Epithelial cell of esophagus (primary cell): ENCODE results near the gene LINC00237.

ENCODE experiments used
- DNase-seq: peaks from one replicate; pipeline ENCODE4 v3.0.0; 2010; ENCODE audit warnings: low read depth
- H3K4me3 ChIP-seq: 2 replicates; pipeline ENCODE4 v1.5.1; 2011; ENCODE audit warnings: mild to moderate bottlenecking, low read length, control low read depth
- TF ChIP-seq, protein P1 (sequence below): IDR thresholded peaks from 2 replicates; pipeline ENCODE4 v1.5.1; 2011; ENCODE audit warnings: low read depth, mild to moderate bottlenecking, low read length, control low read depth, inconsistent platforms; ENCODE audit not compliant: insufficient read depth; ENCODE audit errors: missing control alignments

LINC00237 gene

DNA sequence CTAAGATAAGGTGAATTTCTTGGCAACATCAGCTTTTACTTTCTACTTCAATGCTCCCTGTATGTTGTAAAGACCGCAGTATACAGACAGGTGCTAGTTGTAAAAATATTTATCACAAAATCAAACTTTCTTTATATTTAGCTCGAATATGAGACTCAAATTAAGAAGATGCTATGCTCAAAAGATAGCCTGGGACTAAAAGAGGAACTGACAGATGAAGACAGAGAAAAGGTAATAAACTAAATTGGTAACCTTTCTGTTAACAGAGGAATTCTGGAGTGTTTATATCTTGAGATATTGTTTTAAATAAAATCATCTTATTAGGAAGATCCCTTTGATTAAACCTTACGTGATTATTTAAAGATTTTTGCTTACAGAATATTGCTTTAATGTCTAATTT is 39.3 kb upstream of the LINC00237 start:
- H3K4me3 ChIP-seq, result no peak overlapping the region
- DNase-seq, result no peak
- TF ChIP-seq, protein P1, sequence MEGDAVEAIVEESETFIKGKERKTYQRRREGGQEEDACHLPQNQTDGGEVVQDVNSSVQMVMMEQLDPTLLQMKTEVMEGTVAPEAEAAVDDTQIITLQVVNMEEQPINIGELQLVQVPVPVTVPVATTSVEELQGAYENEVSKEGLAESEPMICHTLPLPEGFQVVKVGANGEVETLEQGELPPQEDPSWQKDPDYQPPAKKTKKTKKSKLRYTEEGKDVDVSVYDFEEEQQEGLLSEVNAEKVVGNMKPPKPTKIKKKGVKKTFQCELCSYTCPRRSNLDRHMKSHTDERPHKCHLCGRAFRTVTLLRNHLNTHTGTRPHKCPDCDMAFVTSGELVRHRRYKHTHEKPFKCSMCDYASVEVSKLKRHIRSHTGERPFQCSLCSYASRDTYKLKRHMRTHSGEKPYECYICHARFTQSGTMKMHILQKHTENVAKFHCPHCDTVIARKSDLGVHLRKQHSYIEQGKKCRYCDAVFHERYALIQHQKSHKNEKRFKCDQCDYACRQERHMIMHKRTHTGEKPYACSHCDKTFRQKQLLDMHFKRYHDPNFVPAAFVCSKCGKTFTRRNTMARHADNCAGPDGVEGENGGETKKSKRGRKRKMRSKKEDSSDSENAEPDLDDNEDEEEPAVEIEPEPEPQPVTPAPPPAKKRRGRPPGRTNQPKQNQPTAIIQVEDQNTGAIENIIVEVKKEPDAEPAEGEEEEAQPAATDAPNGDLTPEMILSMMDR, result no peak

DNA sequence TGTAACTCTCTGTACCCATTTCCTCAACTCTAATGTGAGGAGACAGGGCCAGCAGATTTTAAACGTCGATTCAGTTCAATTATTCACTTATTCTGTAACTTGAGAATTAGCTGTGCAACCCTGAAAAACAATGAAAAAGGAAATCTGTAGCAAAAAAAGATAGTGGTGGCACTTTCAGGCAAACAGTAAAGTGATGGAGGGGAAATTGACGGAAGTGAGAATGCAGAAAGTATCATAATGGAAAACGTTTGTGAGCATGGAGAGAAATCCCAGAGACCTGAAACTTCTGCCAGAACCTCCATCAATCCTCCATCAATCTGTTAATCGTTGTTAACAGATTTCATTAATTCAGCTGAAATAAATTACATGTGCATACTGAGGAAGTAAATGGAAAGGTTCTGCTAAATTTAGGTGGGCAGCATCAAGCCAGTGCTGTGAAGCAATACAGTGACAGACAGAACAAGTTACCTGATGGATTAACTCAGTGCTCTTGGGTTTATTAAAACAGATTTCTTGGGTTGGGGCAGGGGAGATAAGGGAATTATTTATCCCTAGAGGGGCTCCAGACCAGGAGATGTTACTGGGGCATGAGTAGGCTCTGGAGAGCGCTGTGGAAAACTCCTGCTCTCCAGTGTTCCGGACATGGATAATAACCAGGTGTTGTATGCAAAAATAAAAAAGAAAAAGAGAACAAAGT is 37.2 kb upstream of the LINC00237 start:
- TF ChIP-seq, protein P1, result no peak
- no peak for DNase-seq
- H3K4me3 ChIP-seq, result no peak overlapping the region

DNA sequence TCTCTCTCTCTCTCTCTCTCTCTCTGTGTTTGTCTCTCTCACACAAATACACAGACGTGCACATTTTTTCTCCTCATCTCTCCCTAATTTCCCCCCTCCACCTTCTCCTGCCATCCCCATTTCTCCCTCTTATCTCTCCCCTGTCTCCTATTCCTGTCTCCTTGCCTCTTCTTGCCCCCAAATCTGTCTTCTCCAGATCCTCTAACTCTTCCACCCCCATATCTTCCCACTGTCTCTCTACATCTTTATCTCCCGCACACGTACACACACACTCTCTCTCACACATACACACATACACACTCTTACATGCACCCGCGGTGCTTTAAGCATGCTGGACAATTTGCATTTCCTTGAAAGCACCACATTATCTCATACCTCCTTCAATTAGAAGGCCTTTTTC is 35.7 kb upstream of the LINC00237 start:
- TF ChIP-seq, protein P1, result no peak
- no peak overlapping the region for H3K4me3 ChIP-seq
- DNase-seq, result no peak

DNA sequence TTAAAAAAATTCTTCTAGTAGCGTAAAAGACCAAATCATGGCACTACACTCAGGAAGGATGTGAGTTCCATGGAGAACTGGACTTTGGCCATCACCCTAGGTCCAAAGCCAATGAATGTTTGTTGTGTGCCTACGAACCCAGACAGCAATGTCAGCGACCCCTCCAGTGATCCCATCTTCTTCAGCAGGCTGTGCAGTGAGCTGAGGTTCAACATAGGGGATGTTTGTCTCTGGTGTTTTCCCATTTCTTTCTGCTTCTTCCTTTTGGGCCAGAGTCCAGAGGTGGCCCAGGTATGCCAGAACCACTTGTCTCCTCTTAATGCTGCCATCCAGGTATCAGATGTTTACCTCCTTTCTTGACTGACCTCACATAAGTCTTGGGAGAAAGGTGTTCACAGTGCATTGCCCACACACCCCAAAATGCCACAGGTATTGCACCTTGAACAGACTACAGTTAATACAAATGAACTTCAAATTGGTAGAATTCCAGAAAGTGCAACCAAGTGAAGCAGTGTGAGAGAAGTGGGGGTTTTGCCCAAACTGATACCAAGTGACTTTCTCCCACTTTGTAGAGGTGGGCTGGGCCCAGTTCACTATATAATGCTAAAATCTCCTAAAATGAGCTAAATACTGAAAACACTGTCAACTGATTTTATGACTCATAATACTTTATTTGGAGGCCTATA is 33.9 kb upstream of the LINC00237 start:
- no peak overlapping the region for H3K4me3 ChIP-seq
- no peak for DNase-seq
- TF ChIP-seq, protein P1, result no peak

DNA sequence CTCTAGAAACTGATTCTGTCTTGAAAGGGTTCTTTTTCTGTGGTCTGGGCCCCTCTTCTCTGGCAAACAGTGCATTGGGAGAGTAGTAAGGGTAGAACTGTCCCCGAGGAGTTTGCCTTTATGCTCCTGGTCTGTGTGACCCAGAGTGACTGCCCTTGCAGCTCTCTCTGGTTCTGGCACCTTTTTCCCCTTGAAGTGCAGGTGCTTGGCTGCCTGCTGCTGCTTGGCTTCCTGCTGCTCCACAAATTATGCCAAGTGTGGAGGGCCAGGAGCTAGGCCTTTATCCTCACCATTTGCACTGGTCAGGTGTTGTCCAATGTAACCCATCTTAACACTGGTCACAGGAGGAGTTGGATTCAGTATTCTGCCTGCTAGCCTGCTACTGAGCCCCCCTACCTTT is 30.9 kb upstream of the LINC00237 start:
- H3K4me3 ChIP-seq, result no peak overlapping the region
- TF ChIP-seq, protein P1, result no peak
- DNase-seq, result no peak

DNA sequence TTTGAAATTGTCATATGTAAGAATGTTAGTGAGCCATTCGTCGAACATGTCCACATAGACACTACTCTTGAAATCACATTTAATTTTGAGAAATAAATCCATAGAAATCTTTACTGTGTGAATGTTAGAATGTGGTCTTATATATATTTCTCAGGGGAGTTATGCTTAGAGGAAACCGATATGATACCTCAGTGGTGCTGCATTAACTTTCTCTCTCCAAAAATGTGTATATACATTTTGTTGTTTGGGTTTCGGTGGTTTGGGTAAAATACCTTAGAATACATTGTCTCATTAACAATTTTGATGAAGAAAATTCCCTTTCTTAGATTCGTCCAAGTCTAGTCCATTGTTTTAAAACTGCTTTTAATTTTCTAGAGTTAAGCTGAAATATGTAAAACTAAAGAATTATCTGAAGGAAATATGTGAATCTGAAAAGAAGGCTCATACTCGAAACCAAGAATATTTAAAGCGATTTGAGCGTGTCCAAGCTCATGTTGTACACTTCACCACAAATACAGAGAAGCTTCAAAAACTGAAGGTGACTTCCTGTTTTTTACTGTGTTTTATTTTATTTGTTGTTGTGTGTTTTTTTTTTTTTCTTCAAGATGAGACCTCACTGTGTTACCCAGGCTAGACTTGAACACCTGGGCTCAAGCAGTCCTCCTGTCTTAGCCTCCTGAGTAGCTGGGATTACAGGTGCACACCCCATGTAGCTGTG is 30.0 kb upstream of the LINC00237 start:
- TF ChIP-seq, protein P1, result no peak
- no peak for DNase-seq
- no peak overlapping the region for H3K4me3 ChIP-seq
